Karpas-422 (cell line): Measurements from ENCODE around the gene UPK3A. TPM values are rescaled to one million over a fixed set of nuclear protein-coding genes. Genes with fewer than 3 reads are reported as not detected.
"Not testable (repeated sequence)": the region's sequence is repeated elsewhere in the genome, so short reads cannot be mapped to it uniquely, and the experiment has no call there.

Experiments
- DNase-seq: peaks from one replicate; pipeline ENCODE4 v3.0.0-alpha.2; 2015
- H2AFZ ChIP-seq: fragments of 200-600 bp; sonication (generic); 2 replicates; pipeline ENCODE4 v1.6.1; 2014; ENCODE audit warnings: antibody characterized with exemption, low read length, mixed read lengths
- H3K27ac ChIP-seq: fragments of 200-600 bp; sonication (generic); 2 replicates; pipeline ENCODE4 v1.5.1; 2014; ENCODE audit warnings: mild to moderate bottlenecking, low read length, moderate library complexity
- H3K27me3 ChIP-seq: fragments of 200-600 bp; sonication (generic); 2 replicates; pipeline ENCODE4 v1.6.1; 2014; ENCODE audit warnings: low read length, mixed read lengths
- H3K36me3 ChIP-seq: fragments of 200-600 bp; sonication (generic); 2 replicates; pipeline ENCODE4 v1.6.1; 2014; ENCODE audit warnings: low read length, mixed read lengths; ENCODE audit not compliant: insufficient read depth
- H3K4me1 ChIP-seq: fragments of 200-600 bp; sonication (generic); 2 replicates; pipeline ENCODE4 v1.6.1; 2014; ENCODE audit warnings: mild to moderate bottlenecking, low read length, mixed read lengths
- H3K4me2 ChIP-seq: fragments of 200-600 bp; sonication (generic); 2 replicates; pipeline ENCODE4 v1.6.1; 2014; ENCODE audit warnings: low read length, low read depth, mild to moderate bottlenecking; ENCODE audit not compliant: poor library complexity, severe bottlenecking
- H3K4me3 ChIP-seq: fragments of 200-600 bp; sonication (generic); 2 replicates; pipeline ENCODE4 v1.5.1; 2014; ENCODE audit warnings: mild to moderate bottlenecking, antibody characterized with exemption, low read length, mixed read lengths
- H3K79me2 ChIP-seq: fragments of 200-600 bp; sonication (generic); 2 replicates; pipeline ENCODE4 v1.6.1; 2014; ENCODE audit warnings: mild to moderate bottlenecking, low read length, mixed read lengths
- H3K9ac ChIP-seq: fragments of 200-600 bp; sonication (generic); 2 replicates; pipeline ENCODE4 v1.6.0; 2014; ENCODE audit warnings: low read length
- H3K9me2 ChIP-seq: fragments of 200-600 bp; sonication (generic), shearing (Covaris generic); replicated peaks from 2 replicates; pipeline ENCODE4 v1.6.0; 2014; ENCODE audit warnings: mild to moderate bottlenecking, low read length, moderate library complexity; ENCODE audit not compliant: insufficient read depth
- H3K9me3 ChIP-seq: fragments of 300-700, 200-600 bp; sonication (generic); 2 replicates; pipeline ENCODE4 v1.6.1; 2014; ENCODE audit warnings: low read length, mixed read lengths
- H4K20me1 ChIP-seq: fragments of 200-600 bp; sonication (generic); 2 replicates; pipeline ENCODE4 v1.6.1; 2014; ENCODE audit warnings: mild to moderate bottlenecking, antibody characterized with exemption, low read length, low read depth; ENCODE audit not compliant: insufficient read depth
- total RNA-seq: library from RNA; depleted of rRNA; stranded (reverse); fragments of >200 nt; shearing (Covaris generic); gene quantifications from 2 replicates; pipeline ENCODE4 v1.2.3, GENCODE V29; 2014; ENCODE audit warnings: low replicate concordance

UPK3A gene
- total RNA-seq, 1 experiment from 2014 or later, result not detected

DNA sequence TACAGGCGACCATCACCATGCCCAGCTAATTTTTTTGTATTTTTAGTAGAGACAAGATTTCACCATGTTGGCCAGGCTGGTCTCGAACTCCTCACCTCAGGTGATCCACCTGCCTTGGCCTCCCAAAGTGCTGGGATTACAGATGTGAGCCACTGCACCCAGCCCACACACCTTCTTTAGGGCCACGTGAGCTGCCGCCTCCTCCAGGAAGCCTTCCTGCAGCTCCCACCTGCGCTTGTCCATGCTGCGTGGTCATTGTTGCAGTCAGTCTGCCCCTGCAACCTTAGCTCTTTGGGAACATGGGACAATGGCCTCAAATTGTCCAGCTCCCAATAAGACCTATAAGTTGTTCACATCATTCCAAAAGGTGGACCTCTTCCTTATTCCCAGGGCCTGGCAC, 10.3 kb downstream of the UPK3A start:
- not testable (repeated sequence) for H3K27me3 ChIP-seq, H3K9me2 ChIP-seq, H4K20me1 ChIP-seq, H3K9me3 ChIP-seq, H3K4me1 ChIP-seq, H3K4me3 ChIP-seq, H3K27ac ChIP-seq, H3K4me2 ChIP-seq, H3K79me2 ChIP-seq, H2AFZ ChIP-seq, DNase-seq, H3K9ac ChIP-seq, H3K36me3 ChIP-seq

DNA sequence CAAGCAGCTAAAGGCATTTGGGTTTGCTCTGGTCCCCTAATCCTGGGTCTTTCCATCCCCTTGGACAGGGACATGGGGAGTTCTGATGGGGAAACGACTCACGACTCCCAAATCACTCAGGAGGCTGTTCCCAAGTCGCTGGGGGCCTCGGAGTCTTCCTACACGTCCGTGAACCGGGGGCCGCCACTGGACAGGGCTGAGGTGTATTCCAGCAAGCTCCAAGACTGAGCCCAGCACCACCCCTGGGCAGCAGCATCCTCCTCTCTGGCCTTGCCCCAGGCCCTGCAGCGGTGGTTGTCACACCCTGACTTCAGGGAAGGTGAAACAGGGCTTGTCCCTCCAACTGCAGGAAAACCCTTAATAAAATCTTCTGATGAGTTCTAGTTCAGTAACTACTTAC, 10.7 kb downstream of the UPK3A start:
- Histone ChIP-seq H3K9me2 (no peaks in the 10 kb centered on the region), H3K9ac (no peak overlapping the region), H4K20me1 (no peaks in the 10 kb centered on the region), H3K27me3 (no peaks in the 10 kb centered on the region), H3K9me3 (no peaks in the 10 kb centered on the region), H3K4me3 (no peak overlapping the region), H3K79me2 (no peaks in the 10 kb centered on the region), H2AFZ (no peak overlapping the region), H3K4me1 (no peaks in the 10 kb centered on the region), H3K4me2 (no peak overlapping the region), H3K36me3 (no peaks in the 10 kb centered on the region), H3K27ac (no peak overlapping the region)
- no peak for DNase-seq

DNA sequence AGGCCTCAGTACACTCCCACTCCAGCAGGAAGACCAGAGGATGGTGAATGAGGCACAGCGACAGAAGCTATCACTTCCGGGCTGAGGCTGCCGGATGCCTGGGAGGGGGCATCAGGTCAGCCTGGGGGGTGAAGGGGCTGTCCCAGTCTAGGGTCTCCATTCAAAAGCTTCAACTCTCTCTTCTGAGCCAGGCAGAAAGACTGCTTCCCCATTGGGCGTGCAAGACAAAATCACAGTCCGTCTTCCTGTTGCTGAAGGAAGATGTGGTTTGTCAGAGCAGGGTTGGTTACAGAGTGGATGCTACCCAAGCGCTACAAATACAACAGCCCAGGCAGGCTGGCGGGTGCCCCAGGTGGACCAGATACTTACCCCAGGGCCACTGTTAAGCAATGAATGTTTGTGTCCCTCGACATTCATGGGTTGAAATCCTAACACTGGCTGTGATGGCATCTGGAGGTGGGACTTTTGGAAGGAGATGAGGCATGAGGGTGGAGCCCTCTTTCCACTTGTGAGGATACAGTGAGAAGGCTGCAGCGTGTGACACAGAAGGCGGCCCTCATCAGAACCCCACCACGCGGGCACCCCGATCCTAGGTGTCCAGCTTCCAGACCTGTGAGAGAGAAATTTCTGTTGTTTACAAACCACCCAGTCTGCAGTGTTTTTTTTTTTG, 12.0 kb downstream of the UPK3A start:
- Histone ChIP-seq H3K9me3 (no peaks in the 10 kb centered on the region), H3K4me2 (no peak overlapping the region), H3K79me2 (no peaks in the 10 kb centered on the region), H3K27me3 (no peaks in the 10 kb centered on the region), H3K36me3 (no peaks in the 10 kb centered on the region), H2AFZ (no peak overlapping the region), H3K27ac (no peak overlapping the region), H3K9me2 (no peaks in the 10 kb centered on the region), H4K20me1 (no peaks in the 10 kb centered on the region), H3K9ac (no peak overlapping the region), H3K4me1 (no peaks in the 10 kb centered on the region), H3K4me3 (no peak overlapping the region)
- no peak for DNase-seq

DNA sequence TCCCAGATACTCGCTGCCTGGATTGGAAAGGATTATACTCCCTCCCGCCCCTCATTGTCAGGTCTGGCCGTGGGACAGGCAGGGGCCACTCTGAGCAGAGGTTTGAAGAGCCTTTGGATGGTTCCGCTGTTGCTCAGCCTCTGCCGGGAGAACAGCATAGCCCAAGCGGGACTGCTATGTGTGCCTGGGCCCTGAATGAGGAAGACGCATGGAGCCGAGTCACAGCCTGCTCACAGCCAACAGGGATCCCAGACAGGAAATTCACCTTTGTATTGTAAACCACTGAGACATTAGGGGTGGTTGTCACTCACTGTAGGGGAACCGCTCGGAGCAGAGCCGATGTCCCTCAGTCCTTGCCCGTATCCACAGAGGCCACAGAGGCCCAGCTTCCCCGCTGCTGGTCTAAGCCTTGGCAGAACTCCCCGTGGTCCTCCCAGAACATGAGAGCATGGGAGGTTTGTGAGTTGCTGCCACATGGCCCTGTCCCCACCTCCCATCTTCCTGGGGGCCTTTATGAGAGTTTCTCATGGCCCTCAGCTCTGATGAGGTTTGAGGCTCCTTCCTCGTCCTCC, 14.3 kb downstream of the UPK3A start:
- no peak overlapping the region for H3K27ac ChIP-seq
- H3K27me3 ChIP-seq, result no peaks in the 10 kb centered on the region
- H3K4me1 ChIP-seq, result no peaks in the 10 kb centered on the region
- no peaks in the 10 kb centered on the region for H3K36me3 ChIP-seq
- H4K20me1 ChIP-seq, result no peaks in the 10 kb centered on the region
- no peak overlapping the region for H2AFZ ChIP-seq
- H3K9ac ChIP-seq, result no peak overlapping the region
- DNase-seq, result no peak
- no peaks in the 10 kb centered on the region for H3K79me2 ChIP-seq
- no peaks in the 10 kb centered on the region for H3K9me2 ChIP-seq
- H3K4me3 ChIP-seq, result no peak overlapping the region
- H3K4me2 ChIP-seq, result no peak overlapping the region
- no peaks in the 10 kb centered on the region for H3K9me3 ChIP-seq

DNA sequence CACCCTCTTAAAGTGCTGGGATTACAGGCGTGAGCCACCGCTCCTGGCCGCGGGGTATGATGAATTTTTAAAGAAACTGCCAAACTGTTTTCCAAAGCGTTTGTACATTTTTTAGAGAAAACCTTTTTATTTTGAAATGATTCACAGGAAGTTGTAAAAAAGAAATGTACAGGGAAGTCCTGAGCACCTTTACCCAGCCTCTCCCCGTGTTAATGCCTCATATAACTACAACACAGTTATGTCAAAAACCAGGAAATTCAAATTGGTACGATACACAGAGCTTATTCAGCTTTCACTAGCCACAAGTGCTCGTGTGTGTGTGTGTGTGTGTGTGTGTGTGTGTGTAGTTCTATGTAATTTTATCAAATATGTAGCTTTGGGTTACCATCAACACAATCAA, 18.0 kb downstream of the UPK3A start:
- Histone ChIP-seq H3K79me2 (no peaks in the 10 kb centered on the region), H3K4me1 (no peaks in the 10 kb centered on the region), H4K20me1 (no peaks in the 10 kb centered on the region), H3K36me3 (no peaks in the 10 kb centered on the region), H3K4me3 (no peak overlapping the region), H3K9ac (no peak overlapping the region), H3K27me3 (no peaks in the 10 kb centered on the region), H3K9me2 (no peaks in the 10 kb centered on the region), H3K27ac (no peak overlapping the region), H3K9me3 (no peaks in the 10 kb centered on the region), H3K4me2 (no peak overlapping the region), H2AFZ (no peak overlapping the region)
- no peak for DNase-seq

DNA sequence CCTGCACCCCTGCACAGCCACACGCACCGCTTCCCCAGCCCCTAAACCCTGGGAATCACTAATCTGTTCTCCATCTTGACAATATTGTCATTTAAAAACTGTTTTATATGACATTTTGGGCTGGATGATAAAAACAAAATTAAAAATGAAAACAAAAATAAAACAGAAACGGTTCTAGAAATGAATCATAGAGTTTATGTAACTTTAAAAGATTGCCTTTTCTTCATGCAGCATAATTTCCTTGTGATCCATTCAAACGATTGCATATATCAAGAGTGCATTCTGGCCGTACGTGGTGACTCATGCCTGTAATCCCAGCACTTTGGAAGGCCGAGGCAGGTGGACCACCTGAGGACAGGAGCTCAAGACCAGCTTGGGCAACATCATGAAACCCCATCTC, 18.4 kb downstream of the UPK3A start:
- Histone ChIP-seq H3K4me3 (no peak overlapping the region), H4K20me1 (no peaks in the 10 kb centered on the region), H3K27ac (no peak overlapping the region), H3K4me1 (no peaks in the 10 kb centered on the region), H3K9me3 (no peaks in the 10 kb centered on the region), H2AFZ (no peak overlapping the region), H3K36me3 (no peaks in the 10 kb centered on the region), H3K9ac (no peak overlapping the region), H3K9me2 (no peaks in the 10 kb centered on the region), H3K79me2 (no peaks in the 10 kb centered on the region), H3K4me2 (no peak overlapping the region), H3K27me3 (no peaks in the 10 kb centered on the region)
- no peak for DNase-seq

DNA sequence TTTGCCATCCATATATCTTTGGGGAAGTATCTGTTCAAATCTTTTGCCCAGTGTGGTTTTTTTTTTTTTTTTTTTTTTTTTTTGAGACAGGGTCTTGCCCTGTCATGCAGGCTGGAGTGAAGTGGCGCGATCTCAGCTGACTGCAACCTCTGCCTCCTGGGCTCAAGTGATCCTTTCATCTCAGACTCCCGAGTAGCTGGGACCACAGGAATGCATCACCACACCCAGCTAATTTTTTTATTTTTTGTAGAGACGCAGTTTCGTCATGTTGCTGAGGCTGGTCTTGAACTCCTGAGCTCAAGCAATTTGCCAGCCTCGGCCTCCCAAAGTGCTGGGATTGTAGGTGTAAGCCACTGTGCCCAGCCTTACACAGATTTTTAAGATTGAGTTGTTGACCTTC, 20.2 kb downstream of the UPK3A start:
- H4K20me1 ChIP-seq, result no peaks in the 10 kb centered on the region
- no peak overlapping the region for H3K27ac ChIP-seq
- no peak for DNase-seq
- no peaks in the 10 kb centered on the region for H3K27me3 ChIP-seq
- peaks cover under 1% of the 10 kb centered on the region for H3K79me2 ChIP-seq
- no peaks in the 10 kb centered on the region for H3K36me3 ChIP-seq
- H3K9me3 ChIP-seq, result no peaks in the 10 kb centered on the region
- H3K4me1 ChIP-seq, result peaks cover 8% of the 10 kb centered on the region
- H3K4me2 ChIP-seq, result no peak overlapping the region
- H3K4me3 ChIP-seq, result no peak overlapping the region
- no peak overlapping the region for H2AFZ ChIP-seq
- H3K9me2 ChIP-seq, result no peaks in the 10 kb centered on the region
- no peak overlapping the region for H3K9ac ChIP-seq

DNA sequence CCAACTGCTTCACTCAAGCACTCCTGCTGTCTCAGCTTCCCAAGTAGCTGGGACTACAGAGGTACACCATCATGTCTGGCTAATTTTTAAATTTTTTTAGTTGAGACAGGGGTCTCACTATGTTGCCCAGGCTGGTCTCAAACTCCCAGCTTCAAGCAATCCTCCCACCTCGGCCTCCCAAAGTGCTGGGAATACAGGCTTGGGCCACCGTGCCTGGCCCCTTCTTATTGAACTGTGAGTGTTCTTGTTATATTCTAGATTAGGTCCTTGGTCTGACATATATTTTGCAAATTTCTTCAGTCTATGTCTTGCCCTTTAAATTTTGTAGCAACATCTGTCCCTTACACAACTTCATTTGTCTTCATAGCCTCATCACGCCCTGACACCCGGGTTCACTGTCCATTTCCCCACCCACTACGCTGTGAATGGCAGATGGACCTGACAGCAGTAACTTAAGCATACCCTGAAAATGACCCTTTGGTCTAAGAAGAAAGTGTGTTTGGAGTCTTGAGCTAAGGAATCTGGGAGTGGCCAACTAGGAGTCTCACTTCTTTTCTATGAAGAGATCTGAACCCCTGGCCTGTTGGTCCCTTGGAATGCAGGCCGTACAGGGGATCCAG, 20.8 kb downstream of the UPK3A start:
- Histone ChIP-seq H3K4me3 (no peak overlapping the region), H3K9me2 (no peaks in the 10 kb centered on the region), H3K4me1 (peaks cover 11% of the 10 kb centered on the region), H4K20me1 (no peaks in the 10 kb centered on the region; the same call in 1 of the 2 replicates), H3K27ac (no peak overlapping the region), H3K79me2 (peaks cover 6% of the 10 kb centered on the region), H3K9ac (no peak overlapping the region), H3K27me3 (no peaks in the 10 kb centered on the region), H3K36me3 (no peaks in the 10 kb centered on the region), H3K4me2 (no peak overlapping the region), H2AFZ (no peak overlapping the region), H3K9me3 (no peaks in the 10 kb centered on the region)
- no peak for DNase-seq
